SK-N-SH (cell line): Measurements from ENCODE around the gene PNKP.

Experiments used
- RAD21 ChIP-seq: IDR thresholded peaks from 2 replicates; pipeline ENCODE4 v1.6.1; 2012; ENCODE audit warnings: mild to moderate bottlenecking, low read length
- RFX5 ChIP-seq: IDR thresholded peaks from 2 replicates; pipeline ENCODE4 v1.6.1; 2012; ENCODE audit warnings: mild to moderate bottlenecking, improper control_type of control experiment, low read length
- TF ChIP-seq, protein P1 (sequence below): fragments of 200-600 bp; sonication (generic); IDR thresholded peaks from 2 replicates; pipeline ENCODE4 v1.6.1; 2017; ENCODE audit warnings: antibody characterized with exemption, mild to moderate bottlenecking, moderate library complexity

DNA sequence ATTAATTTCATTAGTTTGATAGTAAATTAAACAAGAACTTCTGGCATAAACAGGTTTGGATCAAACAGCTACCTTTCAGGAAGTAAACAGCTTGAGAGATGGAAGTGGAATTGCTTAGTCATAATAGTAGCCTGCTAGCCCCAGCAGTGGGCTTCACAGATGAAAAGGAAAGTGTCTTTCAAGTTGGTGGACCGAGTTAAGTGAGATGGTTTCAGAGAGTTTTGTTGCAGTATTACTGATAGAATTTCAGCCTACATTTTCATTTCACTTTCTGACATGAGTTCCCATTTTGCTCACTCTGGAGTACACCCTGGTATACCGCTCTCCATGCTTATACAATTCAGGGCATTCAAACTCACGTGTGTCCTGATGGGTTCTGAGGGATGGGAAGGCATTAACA is 18.4 kb downstream of the PNKP start:
- TF ChIP-seq, protein P1, sequence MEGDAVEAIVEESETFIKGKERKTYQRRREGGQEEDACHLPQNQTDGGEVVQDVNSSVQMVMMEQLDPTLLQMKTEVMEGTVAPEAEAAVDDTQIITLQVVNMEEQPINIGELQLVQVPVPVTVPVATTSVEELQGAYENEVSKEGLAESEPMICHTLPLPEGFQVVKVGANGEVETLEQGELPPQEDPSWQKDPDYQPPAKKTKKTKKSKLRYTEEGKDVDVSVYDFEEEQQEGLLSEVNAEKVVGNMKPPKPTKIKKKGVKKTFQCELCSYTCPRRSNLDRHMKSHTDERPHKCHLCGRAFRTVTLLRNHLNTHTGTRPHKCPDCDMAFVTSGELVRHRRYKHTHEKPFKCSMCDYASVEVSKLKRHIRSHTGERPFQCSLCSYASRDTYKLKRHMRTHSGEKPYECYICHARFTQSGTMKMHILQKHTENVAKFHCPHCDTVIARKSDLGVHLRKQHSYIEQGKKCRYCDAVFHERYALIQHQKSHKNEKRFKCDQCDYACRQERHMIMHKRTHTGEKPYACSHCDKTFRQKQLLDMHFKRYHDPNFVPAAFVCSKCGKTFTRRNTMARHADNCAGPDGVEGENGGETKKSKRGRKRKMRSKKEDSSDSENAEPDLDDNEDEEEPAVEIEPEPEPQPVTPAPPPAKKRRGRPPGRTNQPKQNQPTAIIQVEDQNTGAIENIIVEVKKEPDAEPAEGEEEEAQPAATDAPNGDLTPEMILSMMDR: no peak
- TF ChIP-seq RAD21 (no peak), RFX5 (no peak)
